Ammon's horn (tissue), 1 donor: ENCODE data around the gene TTC9.

Experiments
- DNase-seq: peaks from one replicate; pipeline ENCODE4 v3.0.0-alpha.2; 2016; ENCODE audit warnings: low spot score

The TTC9 gene

GRCh38 chr14:70645892-70646291 lies 4.2 kb downstream of the TTC9 start:
- DNase-seq = no peak

DNA sequence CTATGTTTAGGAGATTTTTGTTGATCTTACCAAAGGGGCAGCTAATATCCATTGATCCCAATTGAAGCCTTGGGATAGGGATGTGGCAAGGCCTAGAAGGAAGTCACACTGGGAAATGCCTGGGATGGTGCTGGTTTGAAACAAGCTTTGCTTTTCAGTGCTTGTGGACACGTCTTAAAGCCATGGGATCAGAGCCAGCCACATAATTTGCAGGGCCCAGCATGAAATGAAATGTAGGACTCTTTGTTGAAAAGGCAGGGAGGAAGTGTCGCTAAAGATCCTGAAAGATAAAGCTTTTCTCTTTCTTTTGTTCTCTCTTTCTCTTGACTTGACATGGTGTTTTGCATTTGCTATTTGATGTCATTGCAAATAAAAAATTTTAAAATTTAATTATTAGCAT lies 5.0 kb downstream of the TTC9 start:
- no peak for DNase-seq

- DNase-seq = no peak
Observed at GRCh38 chr14:70648346-70648745, 6.6 kb downstream of the TTC9 start.

- no peak for DNase-seq
Observed at GRCh38 chr14:70649803-70650202, 8.1 kb downstream of the TTC9 start.

DNA sequence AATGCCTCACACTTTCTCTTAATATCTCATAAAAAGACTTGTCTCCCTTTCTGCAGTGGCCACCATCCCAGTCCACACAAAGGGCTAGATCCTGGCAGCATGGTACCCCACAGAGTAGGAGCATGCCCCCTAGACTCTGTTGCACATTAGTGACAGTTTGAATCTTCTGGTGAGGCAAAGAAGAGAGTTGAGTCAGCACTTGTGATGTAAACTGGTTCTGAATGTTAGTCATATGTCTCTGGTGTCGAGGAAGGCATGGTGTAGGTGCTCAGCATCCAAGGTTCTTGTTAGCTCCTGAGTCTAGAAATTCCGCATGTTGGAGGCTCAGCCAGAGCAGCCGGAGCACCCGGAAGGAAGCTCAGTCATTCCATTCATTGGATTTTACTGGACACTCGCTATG lies 9.8 kb downstream of the TTC9 start:
- no peak for DNase-seq

- no peak for DNase-seq
Observed at GRCh38 chr14:70652871-70653270, 11.2 kb downstream of the TTC9 start.

- DNase-seq = no peak
Observed at GRCh38 chr14:70653662-70654061, 11.9 kb downstream of the TTC9 start.

- no peak for DNase-seq
Observed at GRCh38 chr14:70654632-70655031, 12.9 kb downstream of the TTC9 start.

DNA sequence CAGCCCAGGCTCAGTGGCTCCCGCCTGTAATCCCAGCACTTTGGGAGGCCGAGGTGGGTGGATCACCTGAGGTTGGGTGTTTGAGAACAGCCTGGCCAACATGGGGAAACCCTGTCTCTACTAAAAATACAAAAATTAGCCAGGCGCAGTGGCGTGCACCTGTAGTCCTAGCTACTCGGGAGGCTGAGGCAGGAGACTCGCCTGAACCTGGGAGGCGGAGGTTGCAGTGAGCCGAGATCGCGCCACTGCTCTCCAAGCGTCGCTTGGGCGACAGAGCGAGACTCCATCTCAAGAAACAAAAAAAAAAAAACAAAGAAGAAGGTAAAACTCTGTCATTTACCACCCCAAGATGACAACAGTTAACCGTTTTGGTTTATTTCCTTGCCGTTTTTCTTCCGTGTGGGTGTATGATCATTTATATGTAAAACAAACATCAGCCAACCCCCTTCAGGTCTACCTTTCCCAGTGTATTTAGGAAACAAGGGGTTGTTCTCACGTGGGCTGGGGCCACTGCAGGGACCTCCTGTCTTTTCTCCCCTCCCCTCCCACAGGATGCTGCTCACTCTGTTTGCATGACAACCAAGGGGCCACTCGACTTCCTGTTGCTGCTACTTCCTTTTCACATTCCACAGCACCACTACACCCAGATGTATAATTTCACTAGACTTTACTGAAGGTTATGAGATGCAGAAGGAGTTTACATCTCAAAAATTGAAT lies 13.6 kb downstream of the TTC9 start:
- DNase-seq = no peak

DNA sequence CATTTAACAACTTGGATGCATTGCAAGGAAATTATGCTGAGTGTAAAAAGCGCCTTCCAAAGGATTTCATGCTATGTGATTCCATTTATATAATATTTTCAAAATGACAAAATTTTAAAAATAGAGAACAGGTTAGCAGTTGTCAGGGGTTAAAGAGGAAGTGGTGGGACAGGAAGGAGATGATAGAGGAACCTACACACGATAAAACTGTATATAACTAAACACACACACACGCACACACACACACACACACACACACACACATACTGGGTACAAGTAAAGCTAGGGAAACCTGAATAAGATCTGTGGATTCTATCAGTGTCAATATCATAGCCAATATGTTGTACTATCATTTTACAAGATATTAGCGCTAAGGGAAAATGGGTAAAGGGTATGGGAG lies 17.2 kb downstream of the TTC9 start:
- DNase-seq = no peak

DNA sequence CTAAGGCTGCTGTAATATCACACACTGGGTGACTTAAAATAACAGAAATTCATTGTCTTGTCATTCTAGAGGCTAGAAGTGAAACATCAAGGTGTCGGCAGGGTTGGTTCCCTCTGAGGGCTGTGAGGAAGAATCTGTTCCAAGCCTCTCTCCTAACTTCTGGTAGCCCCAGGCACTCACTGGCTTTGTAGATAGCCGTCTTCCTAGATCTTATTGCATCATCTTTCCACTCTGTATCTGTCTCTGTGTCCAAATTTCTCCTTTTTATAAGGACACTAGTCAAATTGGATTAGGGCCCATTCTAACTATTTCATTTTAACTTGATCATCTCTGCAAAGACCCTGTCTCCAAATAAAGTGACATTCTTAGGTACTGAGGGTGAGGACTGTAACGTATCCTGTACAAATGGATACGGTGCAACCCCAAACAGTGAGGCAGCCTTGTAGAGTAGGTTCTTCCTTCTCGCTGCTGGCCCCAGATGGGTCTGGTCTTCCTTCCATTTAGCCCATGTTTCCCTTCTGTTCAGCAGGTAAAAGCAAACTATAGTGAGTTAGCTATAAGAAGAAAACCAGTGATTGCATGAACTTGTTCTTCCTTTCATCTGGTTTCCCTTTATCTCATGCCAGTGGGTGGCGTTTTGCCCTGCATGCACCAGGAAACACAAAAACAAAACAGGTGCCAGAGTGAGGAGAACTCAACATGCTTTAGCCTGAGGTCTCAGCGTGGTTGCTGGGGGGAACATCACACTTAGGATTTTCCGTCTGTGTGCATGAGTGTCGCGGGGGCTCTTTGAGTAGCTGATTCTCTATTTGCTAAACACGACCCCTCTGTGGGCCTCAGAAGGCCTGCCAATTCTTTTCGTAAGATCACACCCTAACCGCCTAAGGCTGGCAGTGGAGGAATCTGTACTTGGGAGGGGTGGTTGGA lies 19.5 kb downstream of the TTC9 start:
- DNase-seq = no peak

- DNase-seq = no peak
Observed at GRCh38 chr14:70662080-70662479, 20.4 kb downstream of the TTC9 start.

DNA sequence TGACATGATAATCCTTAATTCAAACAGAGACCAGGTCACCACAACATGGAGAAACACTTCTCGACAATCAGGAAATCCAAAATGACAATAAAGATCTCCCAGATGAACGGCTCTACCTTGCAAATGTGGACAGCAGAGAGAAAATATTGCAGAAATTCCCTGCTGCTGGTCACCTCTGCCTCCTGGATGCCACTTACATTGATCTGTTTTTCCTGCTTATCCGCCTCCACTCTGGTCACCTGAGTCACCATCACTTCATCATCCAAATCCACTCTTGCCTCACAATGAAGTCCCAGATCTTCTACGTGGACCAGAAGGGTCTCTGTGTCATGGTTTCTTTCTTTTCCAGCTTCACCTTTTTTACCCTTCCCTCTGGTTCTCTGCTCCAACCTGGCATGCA lies 21.1 kb downstream of the TTC9 start:
- no peak for DNase-seq

DNA sequence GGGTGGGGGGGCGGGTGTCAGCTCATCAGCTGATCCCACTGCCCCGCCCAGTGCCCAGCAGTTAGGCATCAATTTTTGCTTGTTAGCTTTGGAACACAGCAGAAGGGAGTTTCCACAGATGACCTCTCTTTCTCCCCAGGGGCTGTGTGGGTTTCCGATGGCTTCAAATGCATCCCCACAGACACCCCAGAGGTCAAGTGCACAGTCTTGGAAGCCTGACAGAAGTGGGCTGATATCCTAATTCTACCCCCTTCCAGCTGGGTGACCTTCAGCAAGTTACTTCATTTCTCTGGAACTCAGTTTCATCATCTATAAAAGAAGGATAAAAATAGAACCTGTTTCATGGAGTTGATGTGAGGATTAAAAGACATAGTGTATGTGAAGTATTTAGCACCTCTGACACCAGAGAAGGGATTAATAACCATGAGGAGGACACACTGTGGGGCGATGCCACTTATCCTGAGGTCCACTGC lies 22.0 kb downstream of the TTC9 start:
- DNase-seq = no peak

DNA sequence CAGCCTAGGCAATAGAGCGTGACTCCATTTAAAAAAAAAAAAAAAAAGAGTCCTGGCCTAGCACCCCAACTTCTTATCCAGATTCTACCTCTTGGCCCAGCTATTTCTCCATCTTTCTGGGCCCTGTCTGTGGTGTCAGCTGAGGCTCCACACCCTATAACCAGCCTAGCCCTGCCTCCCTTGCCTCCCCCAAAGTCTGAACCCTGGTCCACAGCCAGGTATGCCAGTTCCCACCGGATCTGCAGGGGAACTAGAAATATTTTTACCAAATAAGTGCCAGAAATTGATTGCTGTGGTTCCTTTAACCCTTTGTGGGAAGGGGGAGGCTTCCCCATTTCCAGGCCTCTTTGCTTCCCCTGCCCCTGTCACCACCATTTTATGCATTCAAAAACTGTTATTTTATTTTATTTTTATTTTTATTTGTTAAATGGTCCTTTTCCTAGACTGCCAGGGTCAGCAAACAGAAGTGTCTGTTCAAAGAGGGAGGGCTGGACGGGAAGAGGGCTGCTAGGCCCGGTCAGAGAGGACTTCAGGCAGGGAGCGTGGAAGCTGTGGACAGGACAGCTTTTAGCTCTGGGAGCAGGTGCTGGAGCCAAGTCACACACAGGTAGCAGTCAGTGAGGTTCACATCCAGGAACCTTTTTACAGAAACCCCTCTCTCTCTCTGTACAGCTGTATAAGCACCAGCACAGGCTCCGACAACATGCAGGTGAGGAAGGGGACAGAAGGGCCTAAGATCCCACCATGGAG lies 23.2 kb downstream of the TTC9 start:
- no peak for DNase-seq

DNA sequence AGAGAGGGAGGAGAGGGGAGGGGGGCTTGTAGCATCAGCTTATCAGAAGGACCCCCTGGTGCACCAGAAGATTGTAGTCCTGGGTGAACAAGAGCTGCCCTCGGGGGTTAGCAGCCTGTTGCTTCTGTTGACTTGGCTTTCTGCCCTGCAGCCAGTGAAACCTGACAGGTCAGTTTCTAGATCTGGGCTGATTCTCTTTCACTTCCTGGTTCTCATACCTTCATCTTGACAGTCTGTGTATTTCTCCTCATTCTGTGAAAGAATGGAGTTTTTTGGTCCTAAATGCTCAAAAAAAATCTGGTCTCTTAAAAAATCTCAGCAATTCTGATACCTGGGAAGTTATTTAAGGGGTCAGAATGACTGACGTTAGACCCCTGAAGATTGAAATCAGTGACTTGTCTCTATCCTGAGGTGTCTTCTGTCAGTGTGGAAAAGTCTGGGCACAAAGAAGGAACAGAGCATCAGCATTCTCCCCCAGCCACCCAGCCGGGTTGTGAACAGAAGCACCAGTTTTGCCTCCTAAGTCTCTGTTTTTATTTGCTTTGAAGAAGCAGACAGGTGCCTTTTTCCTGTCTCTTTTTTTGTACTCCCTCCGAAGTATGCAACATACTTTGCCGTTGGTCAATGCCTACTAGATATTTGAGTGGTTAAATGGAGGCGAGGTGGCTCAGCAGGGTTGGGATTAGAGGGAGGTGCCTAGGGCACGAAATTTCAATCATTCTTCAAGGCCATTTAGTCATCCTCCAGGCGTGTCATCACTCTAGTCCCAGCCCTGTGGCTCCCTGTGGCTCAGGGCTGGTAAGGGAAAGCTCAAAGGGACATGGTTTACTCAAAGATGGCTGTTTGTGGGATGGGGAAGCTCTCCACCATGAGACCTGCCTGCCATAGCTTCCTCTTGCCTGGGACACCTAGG lies 24.0 kb downstream of the TTC9 start:
- DNase-seq = no peak

DNA sequence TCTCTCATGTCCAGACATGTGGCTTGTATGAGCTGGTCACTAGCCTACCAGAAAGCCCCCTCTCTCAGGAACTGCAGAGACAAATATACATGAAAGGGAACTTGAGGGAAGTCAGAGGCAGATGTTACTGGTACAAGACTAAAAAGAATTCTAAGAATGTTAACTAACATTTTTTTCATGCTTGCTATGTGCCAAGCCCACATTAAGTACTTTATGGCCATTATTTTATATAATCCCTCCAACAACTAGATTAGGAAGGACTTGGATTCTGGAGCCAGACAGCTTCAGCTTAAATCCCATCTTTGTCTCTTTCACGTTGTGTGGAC lies 24.6 kb downstream of the TTC9 start:
- DNase-seq = no peak

GRCh38 chr14:70670992-70671651 lies 29.4 kb downstream of the TTC9 start:
- DNase-seq = no peak

DNA sequence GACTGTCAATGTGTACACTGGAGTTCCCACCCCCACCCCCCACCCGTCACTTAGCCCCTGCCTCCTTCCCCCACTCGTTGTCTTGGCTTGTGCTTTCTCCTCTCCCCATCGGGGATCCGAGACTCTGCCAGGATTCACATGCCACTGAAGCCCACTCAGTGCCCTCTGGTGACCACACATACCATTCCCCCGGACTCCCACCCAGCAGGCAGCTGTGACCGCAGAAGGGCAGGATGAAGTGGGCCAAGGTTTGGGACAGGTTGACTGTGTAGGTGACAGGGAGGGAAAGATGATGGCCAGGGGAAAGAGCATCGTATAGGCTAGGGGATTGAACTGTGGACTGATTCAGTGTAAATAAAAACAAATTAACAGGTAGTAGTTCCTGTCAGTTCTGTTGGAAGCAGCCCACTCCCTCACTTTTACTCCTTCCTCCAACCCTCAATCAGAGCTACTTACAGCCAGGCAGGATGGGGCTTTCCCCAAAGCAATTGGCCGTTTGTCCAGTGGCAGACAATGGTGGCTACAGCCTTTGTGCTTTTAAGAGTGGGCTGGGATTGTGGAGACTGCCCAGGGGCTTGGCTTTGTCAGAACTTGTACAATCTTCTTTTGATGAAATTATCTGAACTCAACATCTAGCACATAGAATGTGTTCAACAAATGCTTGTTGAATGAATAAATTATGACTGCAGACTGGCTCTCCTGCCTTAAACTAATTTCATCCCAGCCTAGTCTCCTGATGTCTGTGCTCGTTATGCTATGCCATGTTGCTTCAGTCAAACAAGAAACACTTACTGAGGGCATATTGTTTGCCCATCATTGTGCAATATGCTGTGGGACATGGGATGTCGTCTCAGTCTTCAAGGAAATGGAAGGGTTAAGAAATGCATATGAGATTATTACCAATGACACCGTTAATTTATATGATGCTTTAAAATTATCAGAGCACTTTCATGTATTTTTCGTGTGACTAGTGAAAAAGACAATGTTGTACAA lies 30.2 kb downstream of the TTC9 start:
- DNase-seq = no peak

GRCh38 chr14:70677341-70677740 lies 35.6 kb downstream of the TTC9 start:
- DNase-seq = no peak
